HG02763 (cell line): ENCODE measurements around the gene PCBP4.

Experiments used
- ATAC-seq: cut with Tn5 transposase; IDR thresholded peaks from one replicate; pipeline ENCODE4 v1.9.1; 2021; ENCODE audit warnings: mild to moderate bottlenecking, moderate library complexity; ENCODE audit not compliant: unreplicated experiment

Gene PCBP4

GRCh38 chr3:51958603-51959521, 8.4 kb downstream of the PCBP4 start:
- no peak for ATAC-seq

GRCh38 chr3:51957520-51958205, 9.6 kb downstream of the PCBP4 start:
- no peak for ATAC-seq

GRCh38 chr3:51955893-51956770, 11.1 kb downstream of the PCBP4 start:
- ATAC-seq, result no peak

GRCh38 chr3:51955175-51955892, 11.9 kb downstream of the PCBP4 start, which contains the start of gene GPR62:
TSS of gene GPR62 (plus strand) at chr3:51955381. CDS start at chr3:51955653, 272 bp downstream.
- ATAC-seq, result no peak

- no peak for ATAC-seq
These were observed 12.5 kb downstream of the PCBP4 start for GRCh38 chr3:51954713-51955112.

- ATAC-seq, result no peak
These were observed 13.1 kb downstream of the PCBP4 start for GRCh38 chr3:51954105-51954504.

- ATAC-seq, result no peak
These were observed 13.8 kb downstream of the PCBP4 start for GRCh38 chr3:51953445-51953844.

- no peak for ATAC-seq
These were observed 16.4 kb downstream of the PCBP4 start for GRCh38 chr3:51950899-51951298.

GRCh38 chr3:51949121-51949520, 18.1 kb downstream of the PCBP4 start:
- no peak for ATAC-seq

GRCh38 chr3:51948016-51948580, 19.2 kb downstream of the PCBP4 start:
- no peak for ATAC-seq

GRCh38 chr3:51947215-51947900, 19.9 kb downstream of the PCBP4 start:
- no peak for ATAC-seq

GRCh38 chr3:51946796-51947195, 20.5 kb downstream of the PCBP4 start:
- no peak for ATAC-seq

- ATAC-seq, result no peak
These were observed 21.1 kb downstream of the PCBP4 start for GRCh38 chr3:51945926-51946705.

GRCh38 chr3:51945031-51945840, 22.0 kb downstream of the PCBP4 start:
- no peak for ATAC-seq

- no peak for ATAC-seq
These were observed 22.7 kb downstream of the PCBP4 start for GRCh38 chr3:51944451-51945021.

GRCh38 chr3:51943451-51944391, 23.5 kb downstream of the PCBP4 start:
- ATAC-seq, result no peak
